Lower leg skin (tissue), 4 donors: ENCODE measurements around the gene SRSF6. TPM values are rescaled to one million over a fixed set of nuclear protein-coding genes. Genes with fewer than 3 reads are reported as not detected.
A peak's percentile ranks its signal among the peaks of the same experiment; 100 is the strongest.

Experiments
- DNase-seq, 2 donors: peaks; one replicate each; pipeline ENCODE4 v3.0.0-alpha.2; 2019; ENCODE audit warnings: low spot score in 2 of 2
- H3K4me3 ChIP-seq: fragments of 200-600 bp; sonication (generic); 2 replicates; pipeline ENCODE4 v1.5.1; 2017; ENCODE audit warnings: mild to moderate bottlenecking, low read depth; ENCODE audit not compliant: poor library complexity, severe bottlenecking
- POLR2A ChIP-seq, 2 donors: fragments of 450-650 bp; IDR thresholded peaks; one replicate each; pipeline ENCODE4 v1.6.1; 2016 to 2017; ENCODE audit warnings: antibody characterized with exemption in 2 of 2, mild to moderate bottlenecking in 1 of 2, moderate library complexity in 1 of 2
- WGBS, 2 donors: methylation state at CpG; one replicate each; pipeline ENCODE4 v1.1.5; 2018; 5-methylcytosine and 5-hydroxymethylcytosine counted together
- intact Hi-C: fragments of 100-400 bp; cut with DNase I; formaldehyde crosslinking; loops from one replicate; pipeline ENCODE4 v1.15.0; 2023; ENCODE audit warnings: low total_unique reads
- total RNA-seq, 4 donors: library from RNA; depleted of rRNA; stranded (reverse); fragments of >200 nt; gene quantifications; one replicate each; pipeline ENCODE4 v1.1.0, GENCODE V29; 2016
- TF ChIP-seq, protein P1 (sequence below), 3 donors: fragments of 450-650 bp; IDR thresholded peaks; one replicate each; pipeline ENCODE4 v1.5.1; 2016; ENCODE audit warnings: antibody characterized with exemption in 3 of 3, mild to moderate bottlenecking in 3 of 3, moderate library complexity in 2 of 3

Gene SRSF6
- total RNA-seq, 4 donors from 2014 or later = 65.5 to 107 (median 73.4) TPM

DNA sequence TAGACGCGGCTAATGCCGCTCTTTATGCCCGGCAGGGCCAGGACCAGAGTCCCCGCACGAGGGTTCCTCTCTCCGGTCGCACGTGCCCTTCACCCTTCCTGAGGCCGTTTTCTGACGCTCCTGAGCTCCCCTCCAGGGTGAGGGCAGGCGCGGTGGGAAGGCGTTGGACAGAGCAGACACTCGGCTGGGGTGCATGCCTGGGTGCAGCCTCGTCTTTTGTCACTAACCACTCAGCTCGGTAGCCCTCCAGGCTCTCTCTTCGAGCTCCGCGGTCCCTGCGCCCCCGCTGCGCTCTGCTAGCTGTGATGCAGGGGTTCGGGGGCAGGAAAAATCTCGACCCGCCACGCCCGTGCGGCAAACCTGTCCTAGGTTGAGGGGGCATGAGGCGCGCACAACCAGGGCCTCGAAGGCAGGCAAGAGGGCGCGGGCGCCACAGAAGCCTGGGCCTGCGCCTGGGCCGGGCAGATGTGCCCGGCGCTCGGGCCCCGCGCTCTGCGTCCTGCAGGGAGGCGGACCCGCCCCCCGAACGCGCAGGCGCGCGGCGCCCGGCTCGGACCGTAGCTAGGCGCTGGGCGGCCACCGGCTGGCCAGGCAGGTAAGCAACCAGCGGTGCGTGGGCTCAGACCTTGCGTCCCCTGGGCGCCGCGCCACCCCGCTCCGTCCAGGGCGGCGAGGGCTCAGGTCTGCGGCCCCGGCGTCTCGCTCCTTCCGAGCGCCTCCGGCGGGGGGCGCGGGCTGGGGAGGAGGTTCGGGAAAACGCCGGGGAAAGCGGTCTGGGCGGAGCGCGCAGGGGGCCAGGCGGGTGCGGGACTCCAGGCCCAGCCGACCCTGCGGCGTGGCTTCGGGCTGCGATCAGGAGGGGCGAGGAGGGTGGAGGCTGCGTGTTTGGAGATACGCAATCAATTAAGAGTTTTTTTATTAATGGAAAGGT, 49.7 kb downstream of the SRSF6 start, which contains the start of gene L3MBTL1:
L3MBTL1 (plus strand) TSS at position 548 of the 931 bp plus-strand sequence. CDS start 5,807 bp downstream, outside the sequence.
- DNase-seq = no peak

DNA sequence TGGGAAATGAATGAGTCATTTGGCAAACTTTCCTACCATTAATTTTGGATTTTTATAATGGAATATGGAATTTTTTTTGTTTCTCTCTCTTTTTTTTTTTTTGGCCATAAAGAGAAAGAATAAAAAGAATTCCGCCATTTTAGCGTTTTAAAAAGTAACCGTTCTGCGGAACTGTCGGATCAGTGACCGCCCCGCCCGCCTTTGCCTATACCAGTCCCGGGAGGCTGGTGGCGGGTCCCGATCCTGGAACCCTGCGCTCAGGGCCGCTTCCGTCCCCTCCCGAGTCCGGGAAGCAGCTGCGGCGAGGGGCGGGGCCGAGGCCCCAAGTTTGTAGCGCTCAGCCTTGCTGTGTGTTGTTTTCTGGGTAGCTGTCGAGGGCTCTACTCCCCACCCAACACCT, 50.4 kb downstream of the SRSF6 start:
- TF ChIP-seq POLR2A (IDR thresholded peaks at IDR 0.05) = no peak
- TF ChIP-seq, protein P1, sequence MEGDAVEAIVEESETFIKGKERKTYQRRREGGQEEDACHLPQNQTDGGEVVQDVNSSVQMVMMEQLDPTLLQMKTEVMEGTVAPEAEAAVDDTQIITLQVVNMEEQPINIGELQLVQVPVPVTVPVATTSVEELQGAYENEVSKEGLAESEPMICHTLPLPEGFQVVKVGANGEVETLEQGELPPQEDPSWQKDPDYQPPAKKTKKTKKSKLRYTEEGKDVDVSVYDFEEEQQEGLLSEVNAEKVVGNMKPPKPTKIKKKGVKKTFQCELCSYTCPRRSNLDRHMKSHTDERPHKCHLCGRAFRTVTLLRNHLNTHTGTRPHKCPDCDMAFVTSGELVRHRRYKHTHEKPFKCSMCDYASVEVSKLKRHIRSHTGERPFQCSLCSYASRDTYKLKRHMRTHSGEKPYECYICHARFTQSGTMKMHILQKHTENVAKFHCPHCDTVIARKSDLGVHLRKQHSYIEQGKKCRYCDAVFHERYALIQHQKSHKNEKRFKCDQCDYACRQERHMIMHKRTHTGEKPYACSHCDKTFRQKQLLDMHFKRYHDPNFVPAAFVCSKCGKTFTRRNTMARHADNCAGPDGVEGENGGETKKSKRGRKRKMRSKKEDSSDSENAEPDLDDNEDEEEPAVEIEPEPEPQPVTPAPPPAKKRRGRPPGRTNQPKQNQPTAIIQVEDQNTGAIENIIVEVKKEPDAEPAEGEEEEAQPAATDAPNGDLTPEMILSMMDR (IDR thresholded peaks at IDR 0.05) = no peak
- 7 to 9% methylated on average over 15 to 22 of the region's 22 CpGs for WGBS, 2 donors
- intact Hi-C loops = no loop called here
- DNase-seq = no peak
- no peak overlapping the region for H3K4me3 ChIP-seq

More for the DNA sequence above, 49.7 kb downstream of the SRSF6 start, which contains the start of gene L3MBTL1:
- WGBS, 2 donors = 6 to 7% methylated on average over 56 to 64 of the region's 95 CpGs
- intact Hi-C loops = no loop called here
- TF ChIP-seq, protein P1 (IDR thresholded peaks at IDR 0.05) = no peak
- TF ChIP-seq POLR2A (IDR thresholded peaks at IDR 0.05) = no peak
- peak within 1 kb of the TSS; percentile 54 for H3K4me3 ChIP-seq

DNA sequence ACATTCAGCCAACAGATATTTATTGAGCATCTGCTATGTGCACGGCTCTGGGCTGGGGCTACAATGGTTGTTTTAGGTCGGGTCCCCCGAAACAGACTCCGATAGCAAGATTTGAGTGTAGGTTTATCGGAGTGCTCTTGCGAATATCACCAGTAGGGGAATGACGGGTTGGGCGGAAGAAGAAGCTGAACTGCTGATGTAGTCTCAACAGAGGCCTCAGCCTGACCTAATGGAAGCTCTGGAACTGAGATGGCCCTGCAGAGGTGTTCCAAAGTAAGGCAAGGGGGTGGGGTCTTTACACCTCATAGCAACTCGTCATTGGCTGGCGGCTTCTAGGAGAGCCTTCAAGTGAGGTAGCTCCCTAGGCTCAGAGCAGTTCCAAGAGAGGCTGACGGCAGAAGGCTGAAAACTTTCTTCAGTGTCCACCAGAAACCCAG, 50.9 kb downstream of the SRSF6 start:
- no peak for TF ChIP-seq POLR2A (IDR thresholded peaks at IDR 0.05)
- TF ChIP-seq, protein P1 (IDR thresholded peaks at IDR 0.05) = no peak
- H3K4me3 ChIP-seq = no peak overlapping the region
- DNase-seq = no peak
- 87 to 91% methylated on average over 11 of the region's 11 CpGs for WGBS, 2 donors
- intact Hi-C loops = no loop called here

DNA sequence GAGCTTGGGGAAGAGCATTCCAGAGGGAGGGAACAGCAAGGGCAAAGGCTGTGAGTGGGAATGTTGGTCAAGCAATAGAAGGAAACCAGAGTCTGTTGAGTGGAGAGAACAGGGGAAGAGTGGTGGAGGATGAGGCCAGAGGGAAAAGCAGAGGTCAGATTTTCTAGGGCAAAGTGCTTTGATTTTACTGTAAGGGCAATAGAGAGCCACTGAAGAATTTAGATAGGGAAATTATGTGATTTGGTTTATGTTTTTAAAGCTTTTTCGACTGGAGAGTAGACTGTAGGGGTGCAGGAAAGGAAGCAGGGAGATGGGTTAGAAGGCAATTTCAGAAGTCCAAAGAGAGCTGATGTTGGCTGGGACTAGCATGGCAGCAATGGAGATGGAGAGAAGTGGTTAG, 54.2 kb downstream of the SRSF6 start:
- DNase-seq = no peak
- TF ChIP-seq POLR2A (IDR thresholded peaks at IDR 0.05) = no peak
- TF ChIP-seq, protein P1 (IDR thresholded peaks at IDR 0.05) = no peak
- intact Hi-C loops = no loop called here
- 72 to 85% methylated on average over 1 of the region's 1 CpG for WGBS, 2 donors
- H3K4me3 ChIP-seq = no peak overlapping the region

DNA sequence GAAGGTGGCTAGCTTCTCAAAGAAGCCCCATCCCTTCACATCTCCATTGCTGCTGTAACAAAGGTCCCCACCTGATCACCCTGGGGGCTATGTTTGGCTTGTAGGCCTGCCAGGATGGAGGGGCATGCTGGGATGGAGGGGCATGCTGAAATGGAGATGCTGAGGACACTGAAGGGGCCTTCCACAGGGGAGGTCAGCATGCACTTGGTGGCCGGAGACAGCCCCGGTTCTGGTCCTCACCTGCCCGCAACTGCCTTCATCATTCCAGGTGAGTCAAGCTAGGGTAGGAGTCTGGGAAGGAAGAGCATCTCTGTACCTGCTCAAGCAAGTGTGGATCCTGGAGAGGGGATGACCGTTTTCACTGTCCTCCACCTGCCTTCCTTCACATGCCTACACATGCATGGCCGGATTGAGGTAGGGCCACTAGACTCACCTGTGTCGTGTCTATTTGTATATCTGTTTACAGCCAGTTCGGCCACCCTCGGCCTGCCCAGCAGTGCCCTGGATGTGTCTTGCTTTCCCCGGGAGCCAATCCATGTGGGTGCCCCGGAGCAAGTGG, 55.8 kb downstream of the SRSF6 start:
- intact Hi-C loops = loop anchor here (1.0 kb wide), 1 partner anchor 24 kb away; no protein-coding TSS in a partner anchor
- 46 to 71% methylated on average over 8 to 10 of the region's 10 CpGs for WGBS, 2 donors
- no peak overlapping the region for H3K4me3 ChIP-seq
- TF ChIP-seq, protein P1 (IDR thresholded peaks at IDR 0.05) = no peak
- TF ChIP-seq POLR2A (IDR thresholded peaks at IDR 0.05) = no peak
- DNase-seq = no peak

Other genes with a start within 250 kb of the SRSF6 start
- gene L3MBTL1, start 49.8 kb downstream of the SRSF6 start, total RNA-seq = 10 to 100 TPM in 2 of 4 donors, 1 to 10 TPM in 2; 5.2 to 23.2 (median 9.7) TPM
- 10 to 100 TPM in 1 of 4 donors, 1 to 10 TPM in 3; 1.8 to 13.6 (median 5.3) TPM for gene SGK2, start 101.1 kb downstream of the SRSF6 start, total RNA-seq
- gene IFT52, start 133.0 kb downstream of the SRSF6 start, total RNA-seq = 10 to 100 TPM in 3 of 4 donors, 1 to 10 TPM in 1; 8.5 to 17.2 (median 12.7) TPM
- 1 to 10 TPM in 2 of 4 donors, under 1 TPM in 2; 0.19 to 1.2 (median 0.71) TPM for gene MYBL2, start 209.2 kb downstream of the SRSF6 start, total RNA-seq